ENCODE measurements around the gene BAZ2B.

DNA sequence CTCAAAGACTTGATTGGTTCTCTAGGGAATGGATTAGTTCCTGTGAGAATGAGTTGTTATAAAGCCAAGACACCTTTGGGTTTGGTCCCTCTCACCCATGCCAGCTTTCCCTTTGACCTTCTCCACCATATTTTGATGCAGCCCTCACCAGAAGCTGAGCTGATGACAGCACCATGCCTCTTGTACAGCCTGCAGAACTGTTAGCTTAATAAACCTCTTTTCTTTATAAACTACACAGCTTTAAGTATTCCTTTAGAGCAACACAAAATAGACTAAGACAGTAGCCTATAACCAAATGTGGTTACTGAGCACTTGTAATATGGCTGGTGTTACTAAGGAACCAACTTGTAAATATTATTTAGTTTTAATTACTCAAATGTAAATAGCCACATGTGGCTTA is 55.1 kb downstream of the BAZ2B start:
- TF ChIP-seq POLR2A (IDR thresholded peaks at IDR 0.05; ENCODE audit: low read length) = no peak
- no peak for TF ChIP-seq GATA1 (IDR thresholded peaks at IDR 0.05; ENCODE audit: low read depth, low read length)

Data from erythroblast (primary cell).